ENCODE measurements around the gene SERF2.
"Not testable (repeated sequence)": the region's sequence is repeated elsewhere in the genome, so short reads cannot be mapped to it uniquely, and the experiment has no call there.

SERF2 gene

GRCh38 chr15:43826508-43827341 lies 34.6 kb downstream of the SERF2 start, which contains the start of gene WDR76:
TSS of gene WDR76 (plus strand) at chr15:43827002. CDS start at chr15:43827033, 31 bp downstream.
- in situ Hi-C loops (cut with MboI; ENCODE audit: low sequenced_read_pairs) = no loop called here

GRCh38 chr15:43828061-43828657 lies 36.0 kb downstream of the SERF2 start:
- in situ Hi-C loops (cut with MboI; ENCODE audit: low sequenced_read_pairs) = no loop called here

DNA sequence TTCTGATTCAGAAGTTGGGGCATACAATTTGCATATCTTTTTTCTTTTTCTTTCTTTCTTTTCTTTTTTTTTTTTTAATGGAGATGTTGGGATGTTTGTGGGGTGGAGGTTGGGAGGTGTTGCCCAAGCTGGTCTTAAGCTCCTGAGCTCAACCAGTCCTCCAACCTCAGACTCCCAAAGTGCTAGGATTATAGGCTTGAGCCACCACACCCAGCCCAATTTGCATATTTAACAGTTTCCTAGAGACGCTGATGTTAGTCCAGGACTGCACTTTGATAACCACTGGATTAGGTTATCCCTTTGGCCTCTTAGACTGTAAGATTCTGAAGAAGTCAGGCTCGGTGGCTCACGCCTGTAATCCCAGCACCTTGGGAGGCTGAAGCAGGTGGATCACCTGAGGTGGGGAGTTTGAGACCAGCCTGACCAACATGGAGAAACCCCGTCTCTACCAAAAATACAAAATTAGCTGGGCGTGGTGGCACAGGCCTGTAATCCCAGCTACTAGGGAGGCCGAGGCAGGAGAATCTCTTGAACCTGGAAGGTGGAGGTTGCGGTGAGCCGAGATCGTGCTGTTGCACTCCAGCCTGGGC lies 37.9 kb downstream of the SERF2 start:
- in situ Hi-C loops (cut with MboI; ENCODE audit: low sequenced_read_pairs) = not testable (repeated sequence)

DNA sequence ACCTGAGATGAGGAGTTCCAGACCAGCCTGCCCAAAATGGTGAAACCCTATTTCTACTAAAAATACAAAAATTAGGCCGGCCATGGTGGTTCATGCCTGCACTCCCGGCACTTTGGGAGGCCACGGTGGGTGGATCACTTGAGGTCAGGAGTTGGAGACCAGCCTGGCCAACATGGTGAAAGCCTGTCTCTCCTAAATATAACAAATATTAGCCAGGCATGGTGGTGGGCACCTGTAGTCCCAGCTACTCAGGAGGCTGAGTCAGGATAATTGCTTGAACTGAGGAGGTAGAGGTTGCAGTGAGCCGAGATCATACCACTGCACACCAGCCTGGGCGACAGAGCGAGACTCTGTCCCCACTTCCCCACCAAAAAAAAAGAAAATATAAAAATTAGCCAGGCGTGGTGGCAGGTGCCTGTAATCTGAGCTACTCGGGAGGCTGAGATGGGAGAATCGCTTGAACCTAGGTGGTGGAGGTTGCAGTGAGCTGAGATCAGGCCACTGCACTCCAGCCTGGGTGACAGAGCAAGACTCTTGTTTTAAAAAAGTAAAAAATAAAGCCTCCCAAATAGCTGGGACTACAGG lies 38.7 kb downstream of the SERF2 start:
- in situ Hi-C loops (cut with MboI; ENCODE audit: low sequenced_read_pairs) = not testable (repeated sequence)

DNA sequence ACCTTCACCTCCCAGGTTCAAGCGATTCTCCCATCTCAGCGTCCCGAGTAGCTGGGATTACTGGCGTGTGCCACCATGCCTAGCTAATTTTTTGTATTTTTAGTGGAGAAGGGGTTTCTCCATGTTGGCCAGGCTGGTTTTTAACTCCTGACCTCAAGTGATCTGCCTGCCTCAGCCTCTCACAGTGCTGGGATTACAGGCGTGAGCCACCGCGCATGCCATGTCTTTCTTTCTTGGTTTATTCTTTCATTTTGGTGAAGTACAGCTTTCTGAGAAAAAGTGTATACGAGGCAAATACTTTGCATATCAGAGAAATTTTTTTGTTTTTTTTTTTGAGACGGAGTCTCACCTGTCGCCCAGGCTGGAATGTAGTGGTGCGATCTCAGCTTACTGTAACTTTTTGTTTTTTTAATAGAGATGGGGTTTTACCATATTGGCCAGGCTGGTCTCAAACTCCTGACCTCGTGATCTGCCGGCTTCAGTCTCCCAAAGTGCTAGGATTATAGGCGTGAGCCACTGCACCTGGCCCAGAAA lies 39.5 kb downstream of the SERF2 start:
- in situ Hi-C loops (cut with MboI; ENCODE audit: low sequenced_read_pairs) = not testable (repeated sequence)

DNA sequence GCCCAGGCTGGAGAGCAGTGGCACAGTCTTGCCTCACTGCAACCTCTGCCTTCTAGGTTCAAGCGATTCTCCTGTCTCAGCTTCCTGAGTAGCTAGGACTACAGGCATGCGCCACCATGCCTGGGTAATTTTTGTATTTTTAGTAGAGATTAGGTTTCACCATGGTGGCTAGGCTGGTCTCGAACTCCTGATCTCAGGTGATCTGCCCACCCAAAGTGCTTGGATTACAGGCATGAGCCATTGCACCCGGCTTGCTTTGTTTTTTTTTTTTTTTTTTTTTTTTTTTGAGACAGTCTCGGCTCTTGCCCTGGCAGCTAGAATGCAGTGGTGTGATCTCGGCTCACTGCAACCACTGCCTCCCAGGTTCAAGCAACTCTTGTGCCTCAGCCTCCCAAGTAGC lies 40.4 kb downstream of the SERF2 start:
- in situ Hi-C loops (cut with MboI; ENCODE audit: low sequenced_read_pairs) = not testable (repeated sequence)

GRCh38 chr15:43845421-43845820 lies 53.3 kb downstream of the SERF2 start:
- in situ Hi-C loops (cut with MboI; ENCODE audit: low sequenced_read_pairs) = no loop called here

Data from HL-60/S4 treated with phorbol 12-myristate 13-acetate at 8.2 ng/mL for 4 days and 3 days (cell line).